ENCODE measurements around the gene ARHGEF38.
A peak's percentile ranks its signal among the peaks of the same experiment; 100 is the strongest.

ARHGEF38 gene

DNA sequence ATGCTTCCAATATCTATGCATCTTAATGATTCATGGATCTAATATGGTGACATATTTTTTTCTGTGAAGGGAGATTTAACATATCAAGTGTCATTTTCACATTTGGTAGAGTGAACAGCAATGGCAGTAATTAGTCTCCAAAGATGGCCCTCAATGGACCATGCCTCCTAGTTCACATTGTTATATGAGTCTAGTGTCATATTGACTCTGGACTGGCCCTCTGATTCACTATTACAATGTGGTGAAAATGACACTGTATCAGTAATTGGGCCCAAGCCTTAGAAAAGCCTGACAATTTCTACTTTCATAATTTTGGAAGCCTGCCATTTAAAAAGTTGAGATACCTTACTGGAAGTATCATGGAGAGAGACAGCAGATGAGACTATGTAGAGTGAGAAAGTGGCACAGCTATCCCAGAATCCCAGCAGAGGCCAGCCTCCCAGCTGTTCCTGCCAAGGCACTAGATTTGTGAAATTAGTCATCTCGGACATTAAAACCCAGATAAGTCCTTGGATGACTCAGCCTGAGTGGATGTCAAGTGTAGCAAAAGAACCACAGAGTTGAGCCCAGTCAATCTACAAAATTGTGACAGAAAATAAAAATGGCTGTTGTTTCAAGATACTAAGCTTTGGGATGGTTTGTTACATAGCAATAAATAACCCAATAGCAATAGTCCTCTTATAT is 68.4 kb downstream of the ARHGEF38 start:
- POLR2A ChIA-PET: no interaction called here
- H3K36me3 ChIP-seq (ENCODE audit: control insufficient read depth in 2 of 2, insufficient read depth in 1 of 2, low read length in 2 of 2): no peaks in the 10 kb centered on the region
- H3K9me3 ChIP-seq (ENCODE audit: control insufficient read depth, insufficient read depth, low read depth, low read length): no peaks in the 10 kb centered on the region
- no peaks in the 10 kb centered on the region for H3K4me1 ChIP-seq (ENCODE audit: control insufficient read depth, insufficient read depth, low read length)
- CTCF ChIA-PET: no interaction called here
- no peak overlapping the region for H3K27ac ChIP-seq (ENCODE audit: extremely low read depth, low read depth, low read length)
- H3K4me3 ChIP-seq (ENCODE audit: low read depth, low read length): no peak overlapping the region
- TF ChIP-seq ZNF629 (tag by site-specific recombination; IDR thresholded peaks at IDR 0.05): peak; percentile 42; the same call in 1 of the 2 replicates
- TF ChIP-seq, protein P1, sequence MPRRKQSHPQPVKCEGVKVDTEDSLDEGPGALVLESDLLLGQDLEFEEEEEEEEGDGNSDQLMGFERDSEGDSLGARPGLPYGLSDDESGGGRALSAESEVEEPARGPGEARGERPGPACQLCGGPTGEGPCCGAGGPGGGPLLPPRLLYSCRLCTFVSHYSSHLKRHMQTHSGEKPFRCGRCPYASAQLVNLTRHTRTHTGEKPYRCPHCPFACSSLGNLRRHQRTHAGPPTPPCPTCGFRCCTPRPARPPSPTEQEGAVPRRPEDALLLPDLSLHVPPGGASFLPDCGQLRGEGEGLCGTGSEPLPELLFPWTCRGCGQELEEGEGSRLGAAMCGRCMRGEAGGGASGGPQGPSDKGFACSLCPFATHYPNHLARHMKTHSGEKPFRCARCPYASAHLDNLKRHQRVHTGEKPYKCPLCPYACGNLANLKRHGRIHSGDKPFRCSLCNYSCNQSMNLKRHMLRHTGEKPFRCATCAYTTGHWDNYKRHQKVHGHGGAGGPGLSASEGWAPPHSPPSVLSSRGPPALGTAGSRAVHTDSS (tag by site-specific recombination; IDR thresholded peaks at IDR 0.05): no peak
- TF ChIP-seq, protein P2, sequence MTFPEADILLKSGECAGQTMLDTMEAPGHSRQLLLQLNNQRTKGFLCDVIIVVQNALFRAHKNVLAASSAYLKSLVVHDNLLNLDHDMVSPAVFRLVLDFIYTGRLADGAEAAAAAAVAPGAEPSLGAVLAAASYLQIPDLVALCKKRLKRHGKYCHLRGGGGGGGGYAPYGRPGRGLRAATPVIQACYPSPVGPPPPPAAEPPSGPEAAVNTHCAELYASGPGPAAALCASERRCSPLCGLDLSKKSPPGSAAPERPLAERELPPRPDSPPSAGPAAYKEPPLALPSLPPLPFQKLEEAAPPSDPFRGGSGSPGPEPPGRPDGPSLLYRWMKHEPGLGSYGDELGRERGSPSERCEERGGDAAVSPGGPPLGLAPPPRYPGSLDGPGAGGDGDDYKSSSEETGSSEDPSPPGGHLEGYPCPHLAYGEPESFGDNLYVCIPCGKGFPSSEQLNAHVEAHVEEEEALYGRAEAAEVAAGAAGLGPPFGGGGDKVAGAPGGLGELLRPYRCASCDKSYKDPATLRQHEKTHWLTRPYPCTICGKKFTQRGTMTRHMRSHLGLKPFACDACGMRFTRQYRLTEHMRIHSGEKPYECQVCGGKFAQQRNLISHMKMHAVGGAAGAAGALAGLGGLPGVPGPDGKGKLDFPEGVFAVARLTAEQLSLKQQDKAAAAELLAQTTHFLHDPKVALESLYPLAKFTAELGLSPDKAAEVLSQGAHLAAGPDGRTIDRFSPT (tag by site-specific recombination; IDR thresholded peaks at IDR 0.05): peak; percentile 48; the same call in 1 of the 2 replicates
- TF ChIP-seq, protein P3, sequence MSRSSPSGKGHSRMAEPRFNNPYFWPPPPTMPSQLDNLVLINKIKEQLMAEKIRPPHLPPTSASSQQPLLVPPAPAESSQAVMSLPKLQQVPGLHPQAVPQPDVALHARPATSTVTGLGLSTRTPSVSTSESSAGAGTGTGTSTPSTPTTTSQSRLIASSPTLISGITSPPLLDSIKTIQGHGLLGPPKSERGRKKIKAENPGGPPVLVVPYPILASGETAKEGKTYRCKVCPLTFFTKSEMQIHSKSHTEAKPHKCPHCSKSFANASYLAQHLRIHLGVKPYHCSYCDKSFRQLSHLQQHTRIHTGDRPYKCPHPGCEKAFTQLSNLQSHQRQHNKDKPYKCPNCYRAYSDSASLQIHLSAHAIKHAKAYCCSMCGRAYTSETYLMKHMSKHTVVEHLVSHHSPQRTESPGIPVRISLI (tag by site-specific recombination; IDR thresholded peaks at IDR 0.05): no peak

DNA sequence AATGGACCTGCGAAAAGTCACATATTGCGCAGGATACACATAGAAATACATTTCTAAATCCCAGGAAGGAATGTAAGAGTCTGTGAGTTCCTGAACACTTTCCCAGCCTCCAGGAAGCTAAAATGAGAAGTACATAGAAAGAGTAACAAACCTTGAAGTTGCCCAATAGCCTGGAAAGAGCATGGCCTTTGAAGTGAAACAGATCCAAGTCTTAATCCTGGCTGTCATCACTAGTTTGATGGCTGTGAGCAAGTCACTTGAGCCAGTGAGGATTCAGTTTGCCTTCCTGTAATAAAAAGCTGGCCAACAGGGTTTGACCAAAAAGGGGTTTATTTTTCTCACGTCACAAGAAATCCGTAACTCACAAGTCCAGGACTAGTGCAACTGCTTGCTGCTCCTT is 69.8 kb downstream of the ARHGEF38 start:
- H3K9me3 ChIP-seq (ENCODE audit: control insufficient read depth, insufficient read depth, low read depth, low read length): no peaks in the 10 kb centered on the region
- TF ChIP-seq FEZF1 (tag by site-specific recombination; IDR thresholded peaks at IDR 0.05) (0 out of 2 replicates have a peak, but pooled peaks have one; percentile 23), ZNF777 (tag by site-specific recombination; IDR thresholded peaks at IDR 0.05; ENCODE audit: borderline replicate concordance) (no peak), ZBTB17 (tag by site-specific recombination; IDR thresholded peaks at IDR 0.05) (no peak)
- TF ChIP-seq, protein P4, sequence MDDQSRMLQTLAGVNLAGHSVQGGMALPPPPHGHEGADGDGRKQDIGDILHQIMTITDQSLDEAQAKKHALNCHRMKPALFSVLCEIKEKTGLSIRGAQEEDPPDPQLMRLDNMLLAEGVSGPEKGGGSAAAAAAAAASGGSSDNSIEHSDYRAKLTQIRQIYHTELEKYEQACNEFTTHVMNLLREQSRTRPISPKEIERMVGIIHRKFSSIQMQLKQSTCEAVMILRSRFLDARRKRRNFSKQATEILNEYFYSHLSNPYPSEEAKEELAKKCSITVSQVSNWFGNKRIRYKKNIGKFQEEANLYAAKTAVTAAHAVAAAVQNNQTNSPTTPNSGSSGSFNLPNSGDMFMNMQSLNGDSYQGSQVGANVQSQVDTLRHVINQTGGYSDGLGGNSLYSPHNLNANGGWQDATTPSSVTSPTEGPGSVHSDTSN (CRISPR knock-in tag; IDR thresholded peaks at IDR 0.05): no peak
- no peak overlapping the region for H3K4me3 ChIP-seq (ENCODE audit: low read depth, low read length)
- H3K4me1 ChIP-seq (ENCODE audit: control insufficient read depth, insufficient read depth, low read length): no peaks in the 10 kb centered on the region
- CTCF ChIA-PET: no interaction called here
- POLR2A ChIA-PET: no interaction called here
- H3K27ac ChIP-seq (ENCODE audit: extremely low read depth, low read depth, low read length): no peak overlapping the region
- no peaks in the 10 kb centered on the region for H3K36me3 ChIP-seq (ENCODE audit: control insufficient read depth in 2 of 2, insufficient read depth in 1 of 2, low read length in 2 of 2)

DNA sequence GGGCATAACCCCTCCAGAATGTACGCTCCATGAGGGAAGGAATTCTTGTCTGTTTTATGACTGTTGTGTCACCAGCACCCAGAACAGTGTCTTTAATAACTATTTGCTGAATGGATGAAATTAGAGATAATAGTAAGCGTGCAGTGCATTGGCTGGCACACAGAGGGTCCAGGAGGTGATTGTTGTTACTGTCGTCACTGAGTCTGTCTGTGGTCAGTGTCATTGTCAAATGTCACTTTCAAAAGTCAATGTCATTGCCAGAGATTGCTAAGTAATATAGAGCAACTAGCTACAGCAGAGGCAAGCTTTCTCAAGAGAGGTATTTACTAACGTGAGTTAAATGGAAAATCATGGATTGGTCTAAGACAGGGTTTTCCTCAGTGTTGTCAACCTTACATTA is 70.7 kb downstream of the ARHGEF38 start:
- Histone ChIP-seq H3K27ac (ENCODE audit: extremely low read depth, low read depth, low read length) (no peak overlapping the region), H3K9me3 (ENCODE audit: control insufficient read depth, insufficient read depth, low read depth, low read length) (no peaks in the 10 kb centered on the region), H3K4me3 (ENCODE audit: low read depth, low read length) (no peak overlapping the region), H3K4me1 (ENCODE audit: control insufficient read depth, insufficient read depth, low read length) (no peaks in the 10 kb centered on the region), H3K36me3 (ENCODE audit: control insufficient read depth in 2 of 2, insufficient read depth in 1 of 2, low read length in 2 of 2) (no peaks in the 10 kb centered on the region)
- POLR2A ChIA-PET: no interaction called here
- CTCF ChIA-PET: no interaction called here
- no peak for TF ChIP-seq ZNF169 (tag by site-specific recombination; IDR thresholded peaks at IDR 0.05)
- no peak for TF ChIP-seq KLF1 (tag by site-specific recombination; IDR thresholded peaks at IDR 0.05)
- TF ChIP-seq, protein P5, sequence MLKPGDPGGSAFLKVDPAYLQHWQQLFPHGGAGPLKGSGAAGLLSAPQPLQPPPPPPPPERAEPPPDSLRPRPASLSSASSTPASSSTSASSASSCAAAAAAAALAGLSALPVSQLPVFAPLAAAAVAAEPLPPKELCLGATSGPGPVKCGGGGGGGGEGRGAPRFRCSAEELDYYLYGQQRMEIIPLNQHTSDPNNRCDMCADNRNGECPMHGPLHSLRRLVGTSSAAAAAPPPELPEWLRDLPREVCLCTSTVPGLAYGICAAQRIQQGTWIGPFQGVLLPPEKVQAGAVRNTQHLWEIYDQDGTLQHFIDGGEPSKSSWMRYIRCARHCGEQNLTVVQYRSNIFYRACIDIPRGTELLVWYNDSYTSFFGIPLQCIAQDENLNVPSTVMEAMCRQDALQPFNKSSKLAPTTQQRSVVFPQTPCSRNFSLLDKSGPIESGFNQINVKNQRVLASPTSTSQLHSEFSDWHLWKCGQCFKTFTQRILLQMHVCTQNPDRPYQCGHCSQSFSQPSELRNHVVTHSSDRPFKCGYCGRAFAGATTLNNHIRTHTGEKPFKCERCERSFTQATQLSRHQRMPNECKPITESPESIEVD (tag by site-specific recombination; IDR thresholded peaks at IDR 0.05): no peak
- TF ChIP-seq ZNF394 (tag by site-specific recombination; IDR thresholded peaks at IDR 0.05; ENCODE audit: borderline replicate concordance): no peak
- no peak for TF ChIP-seq ZNF664 (tag by site-specific recombination; IDR thresholded peaks at IDR 0.05)
- no peak for TF ChIP-seq SCRT1 (tag by site-specific recombination; IDR thresholded peaks at IDR 0.05; ENCODE audit: borderline replicate concordance)
- no peak for TF ChIP-seq ZNF404 (tag by site-specific recombination; IDR thresholded peaks at IDR 0.05)
- TF ChIP-seq ZNF707 (tag by site-specific recombination; IDR thresholded peaks at IDR 0.05): no peak
- no peak for TF ChIP-seq ZNF416 (tag by site-specific recombination; IDR thresholded peaks at IDR 0.05)
- no peak for TF ChIP-seq ZNF248 (tag by site-specific recombination; IDR thresholded peaks at IDR 0.05)
- no peak for TF ChIP-seq ZNF837 (tag by site-specific recombination; IDR thresholded peaks at IDR 0.05)
- TF ChIP-seq, protein P6, sequence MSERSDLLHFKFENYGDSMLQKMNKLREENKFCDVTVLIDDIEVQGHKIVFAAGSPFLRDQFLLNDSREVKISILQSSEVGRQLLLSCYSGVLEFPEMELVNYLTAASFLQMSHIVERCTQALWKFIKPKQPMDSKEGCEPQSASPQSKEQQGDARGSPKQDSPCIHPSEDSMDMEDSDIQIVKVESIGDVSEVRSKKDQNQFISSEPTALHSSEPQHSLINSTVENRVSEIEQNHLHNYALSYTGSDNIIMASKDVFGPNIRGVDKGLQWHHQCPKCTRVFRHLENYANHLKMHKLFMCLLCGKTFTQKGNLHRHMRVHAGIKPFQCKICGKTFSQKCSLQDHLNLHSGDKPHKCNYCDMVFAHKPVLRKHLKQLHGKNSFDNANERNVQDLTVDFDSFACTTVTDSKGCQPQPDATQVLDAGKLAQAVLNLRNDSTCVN (tag by site-specific recombination; optimal IDR thresholded peaks at IDR 0.05): no peak
- no peak for TF ChIP-seq ZBTB21 (tag by site-specific recombination; IDR thresholded peaks at IDR 0.05)

All from HEK293 (cell line).